ENCODE results near the gene ASB2.

Gene ASB2

GRCh38 chr14:93978735-93979134, 2.4 kb upstream of the ASB2 start:
- no peak for FAIRE-seq

GRCh38 chr14:93977790-93978581, 1.6 kb upstream of the ASB2 start:
- FAIRE-seq: no peak

GRCh38 chr14:93977171-93977570, 801 bp upstream of the ASB2 start:
- FAIRE-seq: no peak

GRCh38 chr14:93975791-93976476, 436 bp downstream of the ASB2 start:
- no peak for FAIRE-seq

- no peak for FAIRE-seq
These were observed 1.5 kb downstream of the ASB2 start for GRCh38 chr14:93974833-93975232.

- FAIRE-seq: no peak
These were observed 2.1 kb downstream of the ASB2 start for GRCh38 chr14:93974299-93974698.

GRCh38 chr14:93973607-93974006, 2.8 kb downstream of the ASB2 start:
- no peak for FAIRE-seq

GRCh38 chr14:93972618-93973205, 3.7 kb downstream of the ASB2 start:
- no peak for FAIRE-seq

GRCh38 chr14:93971635-93972027, 4.7 kb downstream of the ASB2 start:
- FAIRE-seq: no peak

GRCh38 chr14:93970965-93971634, 5.3 kb downstream of the ASB2 start:
- FAIRE-seq: no peak

GRCh38 chr14:93970585-93970964, 5.8 kb downstream of the ASB2 start:
- no peak for FAIRE-seq

GRCh38 chr14:93969082-93969828, 7.1 kb downstream of the ASB2 start:
- FAIRE-seq: no peak

GRCh38 chr14:93967637-93968250, 8.6 kb downstream of the ASB2 start:
- FAIRE-seq: no peak

- no peak for FAIRE-seq
These were observed 10.4 kb downstream of the ASB2 start for GRCh38 chr14:93965946-93966474.

- no peak for FAIRE-seq
These were observed 11.0 kb downstream of the ASB2 start for GRCh38 chr14:93965287-93965821.

GRCh38 chr14:93964820-93965286, 11.5 kb downstream of the ASB2 start:
- no peak for FAIRE-seq

- FAIRE-seq: no peak
These were observed 12.1 kb downstream of the ASB2 start for GRCh38 chr14:93964281-93964680.

GRCh38 chr14:93963692-93964091, 12.7 kb downstream of the ASB2 start:
- no peak for FAIRE-seq

- no peak for FAIRE-seq
These were observed 13.4 kb downstream of the ASB2 start for GRCh38 chr14:93962701-93963601.

GRCh38 chr14:93961620-93962019, 14.8 kb downstream of the ASB2 start:
- FAIRE-seq: no peak
